ENCODE data around the gene LRRC38.

DNA sequence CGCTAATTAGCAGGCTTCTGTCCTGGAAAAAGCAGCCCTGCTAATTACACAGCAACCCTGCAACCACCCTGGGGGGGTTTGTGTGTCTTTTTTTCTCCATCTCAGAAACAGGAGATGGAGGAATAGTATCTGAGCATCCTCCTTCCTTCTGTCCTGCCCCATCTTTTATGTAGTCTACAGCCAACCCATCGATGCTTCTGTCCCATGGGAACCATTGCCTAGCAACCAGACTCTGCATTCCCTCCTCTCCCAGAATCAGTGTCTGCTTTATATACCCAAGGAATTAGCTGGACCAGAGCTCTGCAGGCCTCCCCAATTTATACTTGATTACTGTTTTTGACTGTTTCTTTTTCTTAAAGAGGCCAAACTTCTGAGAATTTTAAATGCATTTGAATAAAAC is 35.1 kb downstream of the LRRC38 start:
- TF ChIP-seq, protein P1, sequence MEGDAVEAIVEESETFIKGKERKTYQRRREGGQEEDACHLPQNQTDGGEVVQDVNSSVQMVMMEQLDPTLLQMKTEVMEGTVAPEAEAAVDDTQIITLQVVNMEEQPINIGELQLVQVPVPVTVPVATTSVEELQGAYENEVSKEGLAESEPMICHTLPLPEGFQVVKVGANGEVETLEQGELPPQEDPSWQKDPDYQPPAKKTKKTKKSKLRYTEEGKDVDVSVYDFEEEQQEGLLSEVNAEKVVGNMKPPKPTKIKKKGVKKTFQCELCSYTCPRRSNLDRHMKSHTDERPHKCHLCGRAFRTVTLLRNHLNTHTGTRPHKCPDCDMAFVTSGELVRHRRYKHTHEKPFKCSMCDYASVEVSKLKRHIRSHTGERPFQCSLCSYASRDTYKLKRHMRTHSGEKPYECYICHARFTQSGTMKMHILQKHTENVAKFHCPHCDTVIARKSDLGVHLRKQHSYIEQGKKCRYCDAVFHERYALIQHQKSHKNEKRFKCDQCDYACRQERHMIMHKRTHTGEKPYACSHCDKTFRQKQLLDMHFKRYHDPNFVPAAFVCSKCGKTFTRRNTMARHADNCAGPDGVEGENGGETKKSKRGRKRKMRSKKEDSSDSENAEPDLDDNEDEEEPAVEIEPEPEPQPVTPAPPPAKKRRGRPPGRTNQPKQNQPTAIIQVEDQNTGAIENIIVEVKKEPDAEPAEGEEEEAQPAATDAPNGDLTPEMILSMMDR (conservative IDR thresholded peaks at IDR 0.05 in 1 of 2, IDR thresholded peaks at IDR 0.05 in 1 of 2; ENCODE audit: extremely low read depth in 1 of 2, insufficient read depth in 1 of 2, low read depth in 1 of 2, low read length in 2 of 2), result no peak
- no peak for TF ChIP-seq EZH2 (IDR thresholded peaks at IDR 0.05; ENCODE audit: borderline replicate concordance, low read length)
